ENCODE measurements around the gene MCOLN1. TPM values are rescaled to one million over a fixed set of nuclear protein-coding genes. Genes with fewer than 3 reads are reported as not detected.

Gene MCOLN1
- total and polyA plus RNA-seq, 2 of the 4 experiments (the other 2 are of a cell fraction), result 3.4 to 19.6 TPM

DNA sequence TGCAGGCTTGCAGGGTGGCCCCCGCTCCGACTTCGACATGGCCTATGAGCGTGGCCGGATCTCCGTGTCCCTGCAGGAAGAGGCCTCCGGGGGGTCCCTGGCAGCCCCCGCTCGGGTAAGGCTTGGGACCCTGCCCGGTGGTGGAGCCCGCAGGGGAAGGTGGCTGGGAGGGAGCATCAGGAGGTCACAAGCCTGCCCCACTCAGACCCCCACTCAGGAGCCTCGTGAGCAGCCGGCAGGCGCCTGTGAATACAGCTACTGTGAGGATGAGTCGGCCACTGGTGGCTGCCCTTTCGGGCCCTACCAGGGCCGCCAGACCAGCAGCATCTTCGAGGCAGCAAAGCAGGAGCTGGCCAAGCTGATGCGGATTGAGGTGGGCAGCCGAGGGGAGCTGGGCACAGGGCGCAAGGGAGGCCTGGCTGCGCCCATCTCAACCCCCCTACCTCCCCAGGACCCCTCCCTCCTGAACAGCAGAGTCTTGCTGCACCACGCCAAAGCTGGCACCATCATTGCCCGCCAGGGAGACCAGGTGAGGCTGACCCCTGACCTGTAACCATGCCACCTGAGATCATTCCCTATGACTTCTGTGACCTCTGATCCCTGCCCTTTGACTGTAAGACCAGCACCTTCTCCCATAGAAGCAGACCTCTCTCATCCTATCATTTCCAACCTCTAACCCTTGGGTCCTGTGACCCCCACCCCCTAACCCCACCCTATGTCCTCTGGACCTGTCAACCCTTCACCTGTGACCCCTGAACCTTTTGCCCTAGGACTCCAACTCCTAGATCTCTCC lies 20.3 kb downstream of the MCOLN1 start:
- Histone ChIP-seq H2AFZ (replicated peaks; ENCODE audit: low read length, poor library complexity) (no peak overlapping the region), H2AK5ac (ENCODE audit: low read depth, low read length) (no peak overlapping the region), H3K79me1 (ENCODE audit: low read depth in 1 of 2, low read length in 2 of 2) (0 out of 4 replicates have a peak, but pooled peaks cover 0 to 3% of the 10 kb centered on the region in 2 experiments), H2BK15ac (ENCODE audit: low read depth, low read length) (no peak overlapping the region), H4K8ac (ENCODE audit: low read depth in 2 of 2, low read length in 2 of 2) (no peak overlapping the region), H3K56ac (ENCODE audit: extremely low read depth, insufficient read depth, low read length) (no peak overlapping the region), H3K14ac (replicated peaks; ENCODE audit: low read depth, low read length) (no peak overlapping the region), H4K20me1 (ENCODE audit: insufficient read depth, low read length) (no peaks in the 10 kb centered on the region), H3K9ac (ENCODE audit: low read depth, low read length) (no peak overlapping the region), H3K9me3 (ENCODE audit: control insufficient read depth, insufficient read depth, low read length) (no peaks in the 10 kb centered on the region), H3K4ac (ENCODE audit: low read depth, low read length) (no peak overlapping the region), H3K4me1 (ENCODE audit: control insufficient read depth, insufficient read depth, low read length) (no peaks in the 10 kb centered on the region), H3K4me3 (ENCODE audit: insufficient read depth, low read depth, low read length) (no peak overlapping the region), H3K23ac (ENCODE audit: low read depth, low read length) (no peak overlapping the region), H2AK9ac (replicated peaks; ENCODE audit: low read depth, low read length, poor library complexity) (no peak overlapping the region), H4K5ac (ENCODE audit: low read depth, low read length) (no peak overlapping the region), H2BK120ac (ENCODE audit: low read depth, low read length) (no peak overlapping the region), H2BK20ac (ENCODE audit: low read depth, low read length) (no peak overlapping the region), H3K9me1 (ENCODE audit: insufficient read depth, low read length) (no peaks in the 10 kb centered on the region), H3K4me2 (ENCODE audit: low read depth, low read length) (no peak overlapping the region), H3K27ac (ENCODE audit: insufficient read depth, low read length) (no peak overlapping the region), H3K27me3 (ENCODE audit: control insufficient read depth, insufficient read depth, low read length) (no peaks in the 10 kb centered on the region), H4K91ac (ENCODE audit: insufficient read depth, low read depth, low read length) (no peak overlapping the region), H3K36me3 (ENCODE audit: control insufficient read depth, insufficient read depth, low read length) (peaks cover 38% of the 10 kb centered on the region), H3K18ac (ENCODE audit: low read depth, low read length) (no peak overlapping the region), H2BK5ac (ENCODE audit: low read depth, low read length, poor library complexity, severe bottlenecking) (no peak overlapping the region)
- in situ Hi-C loops (cut with MboI; ENCODE audit: low sequenced_read_pairs), result no loop called here
- ChIA-PET POLR2A (ENCODE audit: unreplicated experiment) (no interaction called here), CTCF (no interaction called here)
- no peak for ATAC-seq (ENCODE audit: low read depth)
- 100% methylated on average over 5 of the region's 24 CpGs; no CpG with 5 or more reads in 1 of the 2 experiments for WGBS, 2 experiments (ENCODE audit: extremely low coverage in 2 of 2, insufficient read length in 1 of 2)
- TF ChIP-seq MAFK (IDR thresholded peaks at IDR 0.05; ENCODE audit: low read depth, low read length), result no peak
- TF ChIP-seq RAD21 (IDR thresholded peaks at IDR 0.05; ENCODE audit: low read length), result no peak
- TF ChIP-seq RCOR1 (IDR thresholded peaks at IDR 0.05; ENCODE audit: insufficient replicate concordance, low read length), result no peak
- TF ChIP-seq MAZ (IDR thresholded peaks at IDR 0.05; ENCODE audit: borderline replicate concordance, low read depth, low read length), result no peak
- no peak for TF ChIP-seq CTCF (conservative IDR thresholded peaks at IDR 0.05; ENCODE audit: low read depth, low read length)
- TF ChIP-seq, protein P1, sequence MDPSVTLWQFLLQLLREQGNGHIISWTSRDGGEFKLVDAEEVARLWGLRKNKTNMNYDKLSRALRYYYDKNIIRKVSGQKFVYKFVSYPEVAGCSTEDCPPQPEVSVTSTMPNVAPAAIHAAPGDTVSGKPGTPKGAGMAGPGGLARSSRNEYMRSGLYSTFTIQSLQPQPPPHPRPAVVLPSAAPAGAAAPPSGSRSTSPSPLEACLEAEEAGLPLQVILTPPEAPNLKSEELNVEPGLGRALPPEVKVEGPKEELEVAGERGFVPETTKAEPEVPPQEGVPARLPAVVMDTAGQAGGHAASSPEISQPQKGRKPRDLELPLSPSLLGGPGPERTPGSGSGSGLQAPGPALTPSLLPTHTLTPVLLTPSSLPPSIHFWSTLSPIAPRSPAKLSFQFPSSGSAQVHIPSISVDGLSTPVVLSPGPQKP (IDR thresholded peaks at IDR 0.05; ENCODE audit: borderline replicate concordance, low read depth, low read length), result no peak
- TF ChIP-seq RFX5 (IDR thresholded peaks at IDR 0.05; ENCODE audit: low read depth, low read length), result no peak
- TF ChIP-seq CHD1 (IDR thresholded peaks at IDR 0.05; ENCODE audit: low read depth, low read length), result no peak
- TF ChIP-seq, protein P2, sequence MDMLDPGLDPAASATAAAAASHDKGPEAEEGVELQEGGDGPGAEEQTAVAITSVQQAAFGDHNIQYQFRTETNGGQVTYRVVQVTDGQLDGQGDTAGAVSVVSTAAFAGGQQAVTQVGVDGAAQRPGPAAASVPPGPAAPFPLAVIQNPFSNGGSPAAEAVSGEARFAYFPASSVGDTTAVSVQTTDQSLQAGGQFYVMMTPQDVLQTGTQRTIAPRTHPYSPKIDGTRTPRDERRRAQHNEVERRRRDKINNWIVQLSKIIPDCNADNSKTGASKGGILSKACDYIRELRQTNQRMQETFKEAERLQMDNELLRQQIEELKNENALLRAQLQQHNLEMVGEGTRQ (IDR thresholded peaks at IDR 0.05; ENCODE audit: low read depth, low read length), result no peak
- TF ChIP-seq POLR2A (IDR thresholded peaks at IDR 0.05; ENCODE audit: low read depth, low read length), result no peak
- no TSS peak for BruUV-seq (replicated peaks)
- no peak for DNase-seq
- dilution Hi-C loops (cut with HindIII; ENCODE audit: low sequenced_read_pairs, unreplicated experiment), result no loop called here
- intact Hi-C loops (cut with micrococcal nuclease), result no loop called here

Data from IMR-90 (cell line).